GM12878 (cell line): ENCODE measurements around the gene KCNJ18.
"Not testable (repeated sequence)": the region's sequence is repeated elsewhere in the genome, so short reads cannot be mapped to it uniquely, and the experiment has no call there.

Source experiments
- CBX3 ChIP-seq: fragments of 200-600 bp; sonication (generic); IDR thresholded peaks from 2 replicates; pipeline ENCODE4 v1.6.1; 2016; ENCODE audit warnings: low read depth, borderline replicate concordance
- CHD2 ChIP-seq: IDR thresholded peaks from 2 replicates; pipeline ENCODE4 v1.6.1; 2011; ENCODE audit warnings: low read depth, low read length, improper control_type of control experiment, borderline replicate concordance
- EGR1 ChIP-seq, 2 experiments: IDR thresholded peaks; 1 replicate in 1 of 2; 2 replicates in 1 of 2; pipeline ENCODE4 v1.6.1; 2011 to 2012; ENCODE audit warnings: low read depth in 2 of 2, low read length in 2 of 2, borderline replicate concordance in 1 of 2, mild to moderate bottlenecking in 1 of 2, moderate library complexity in 1 of 2
- FOS ChIP-seq: IDR thresholded peaks from 3 replicates; pipeline ENCODE4 v1.6.1; 2011; ENCODE audit warnings: borderline replicate concordance; ENCODE audit not compliant: insufficient read length; ENCODE audit errors: extremely low read depth
- SUZ12 ChIP-seq: fragments of 200-600 bp; sonication (generic); IDR thresholded peaks from one replicate; pipeline ENCODE4 v1.6.1; 2018; ENCODE audit warnings: antibody characterized with exemption, mild to moderate bottlenecking; ENCODE audit not compliant: unreplicated experiment

DNA sequence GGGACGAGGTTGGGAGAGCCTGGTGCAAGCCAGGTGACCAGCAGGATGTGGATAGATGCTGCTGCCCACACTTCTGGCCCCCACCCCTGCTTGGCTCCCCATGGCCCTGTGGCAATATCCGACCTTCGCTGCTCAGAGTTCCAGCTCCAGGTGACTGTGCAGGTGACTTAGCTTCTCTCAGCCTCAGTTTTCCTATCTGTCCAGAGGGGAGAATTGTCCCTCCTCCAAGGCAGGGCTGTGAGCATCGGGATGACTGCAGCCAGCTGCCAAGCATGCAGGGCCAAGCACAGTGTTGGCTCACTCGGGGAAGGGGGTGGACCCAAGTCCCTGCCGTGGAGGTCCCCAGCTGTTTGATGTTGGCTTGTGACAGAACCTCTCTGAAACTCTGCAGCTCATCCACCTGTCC lies 1.1 kb downstream of the KCNJ18 start:
- TF ChIP-seq SUZ12; EGR1 (IDR thresholded peaks at IDR 0.05; ENCODE audit: borderline replicate concordance in 1 of 2, low read depth in 2 of 2, low read length in 2 of 2); CHD2; FOS; CBX3: not testable (repeated sequence)
